ENCODE results near the gene THBD. TPM values are rescaled to one million over a fixed set of nuclear protein-coding genes. Genes with fewer than 3 reads are reported as not detected.

The THBD gene
- total RNA-seq, 4 donors from 2014 or later: 48.1 to 60.3 (median 56.9) TPM

- DNase-seq (ENCODE audit: low spot score in 2 of 2): no peak
- peak overlapping the region; percentile 14 to 47 (median 20) for H3K4me3 ChIP-seq
- 86 to 89% methylated on average over 13 to 16 of the region's 17 CpGs for WGBS, 2 donors
- H3K27me3 ChIP-seq: no peaks in the 10 kb centered on the region
- TF ChIP-seq POLR2A (IDR thresholded peaks at IDR 0.05): no peak
- TF ChIP-seq CTCF (IDR thresholded peaks at IDR 0.05): no peak
- TF ChIP-seq EP300 (IDR thresholded peaks at IDR 0.05): no peak
- H3K27ac ChIP-seq: peak overlapping the region in 3 of 4 donors; percentile 66 to 87 (median 87)
- peaks cover 0 to 20% (median 0%) of the 10 kb centered on the region in 4 donors for H3K4me1 ChIP-seq
- no peaks in the 10 kb centered on the region for H3K36me3 ChIP-seq
- no peaks in the 10 kb centered on the region for H3K9me3 ChIP-seq
Measured at GRCh38 chr20:23084282-23084844, 34.9 kb upstream of the THBD start.

GRCh38 chr20:23083553-23084220, 34.2 kb upstream of the THBD start:
- WGBS, 2 donors: 65 to 67% methylated on average over 10 to 15 of the region's 15 CpGs

GRCh38 chr20:23082846-23083552, 33.5 kb upstream of the THBD start:
- Histone ChIP-seq H3K4me3 (peak overlapping the region in 3 of 4 donors; percentile 14 to 47 (median 26)), H3K9me3 (no peaks in the 10 kb centered on the region), H3K27me3 (no peaks in the 10 kb centered on the region), H3K27ac (peak overlapping the region in 3 of 4 donors; percentile 66 to 87 (median 87)), H3K4me1 (peaks cover 0 to 20% (median 0%) of the 10 kb centered on the region in 4 donors), H3K36me3 (no peaks in the 10 kb centered on the region)
- 46 to 48% methylated on average over 9 of the region's 9 CpGs for WGBS, 2 donors
- TF ChIP-seq EP300 (IDR thresholded peaks at IDR 0.05): peak in 1 of 2 donors; percentile 45
- no peak for TF ChIP-seq POLR2A (IDR thresholded peaks at IDR 0.05)
- no peak for DNase-seq (ENCODE audit: low spot score in 2 of 2)

More at GRCh38 chr20:23083553-23084220, 34.2 kb upstream of the THBD start:
- H3K27ac ChIP-seq: peak overlapping the region in 3 of 4 donors; percentile 66 to 87 (median 87)
- H3K27me3 ChIP-seq: no peaks in the 10 kb centered on the region
- H3K4me1 ChIP-seq: peaks cover 0 to 20% (median 0%) of the 10 kb centered on the region in 4 donors
- TF ChIP-seq EP300 (IDR thresholded peaks at IDR 0.05) (no peak), POLR2A (IDR thresholded peaks at IDR 0.05) (no peak), CTCF (IDR thresholded peaks at IDR 0.05) (no peak)
- H3K4me3 ChIP-seq: peak overlapping the region; percentile 14 to 47 (median 25)
- DNase-seq (ENCODE audit: low spot score in 2 of 2): no peak
- no peaks in the 10 kb centered on the region for H3K36me3 ChIP-seq
- H3K9me3 ChIP-seq: no peaks in the 10 kb centered on the region

GRCh38 chr20:23081263-23081819, 31.9 kb upstream of the THBD start:
- Histone ChIP-seq H3K27me3 (no peaks in the 10 kb centered on the region), H3K9me3 (no peaks in the 10 kb centered on the region), H3K27ac (peak overlapping the region in 1 of 4 donors; percentile 14), H3K4me1 (peaks cover 0 to 10% (median 0%) of the 10 kb centered on the region in 4 donors), H3K36me3 (no peaks in the 10 kb centered on the region), H3K4me3 (peak overlapping the region in 1 of 4 donors; percentile 47)
- 74 to 79% methylated on average over 9 of the region's 9 CpGs for WGBS, 2 donors
- DNase-seq (ENCODE audit: low spot score in 2 of 2): no peak
- no peak for TF ChIP-seq CTCF (IDR thresholded peaks at IDR 0.05)
- no peak for TF ChIP-seq POLR2A (IDR thresholded peaks at IDR 0.05)
- no peak for TF ChIP-seq EP300 (IDR thresholded peaks at IDR 0.05)

- TF ChIP-seq POLR2A (IDR thresholded peaks at IDR 0.05) (no peak), CTCF (IDR thresholded peaks at IDR 0.05) (no peak), EP300 (IDR thresholded peaks at IDR 0.05) (peak in 1 of 2 donors; percentile 7)
- Histone ChIP-seq H3K27me3 (no peaks in the 10 kb centered on the region), H3K27ac (no peak overlapping the region), H3K9me3 (no peaks in the 10 kb centered on the region), H3K4me1 (peaks cover 0 to 2% (median 0%) of the 10 kb centered on the region in 4 donors), H3K4me3 (no peak overlapping the region), H3K36me3 (no peaks in the 10 kb centered on the region)
- DNase-seq (ENCODE audit: low spot score in 2 of 2): no peak
- WGBS, 2 donors: 84 to 89% methylated on average over 10 of the region's 10 CpGs
Measured at GRCh38 chr20:23080521-23080920, 31.0 kb upstream of the THBD start.
